ENCODE measurements around the gene TNFRSF25. TPM values are rescaled to one million over a fixed set of nuclear protein-coding genes. Genes with fewer than 3 reads are reported as not detected.

The TNFRSF25 gene
- total and polyA plus RNA-seq, 10 of the 15 experiments (the other 5 are each of a cell fraction or from before 2014, with no cell fraction given): 0.23 to 8.6 (median 0.46) TPM; not detected in 5

GRCh38 chr1:6484826-6485167, 18.8 kb upstream of the TNFRSF25 start:
- 26% methylated on average over 13 of the region's 13 CpGs for WGBS (ENCODE audit: insufficient coverage, insufficient replicate concordance, low lambda C conversion rate, missing lambda C conversion rate)
- no peak overlapping the region for H3K4me2 ChIP-seq (ENCODE audit: control insufficient read depth, insufficient read depth)
- in situ Hi-C loops (cut with MboI): loop anchor here (25.0 kb wide), 1 partner anchor 728 kb away; no protein-coding TSS in a partner anchor
- H3K4me1 ChIP-seq (ENCODE audit: control insufficient read depth, insufficient read depth, low read length): no peaks in the 10 kb centered on the region
- ChIA-PET SMC1A (ENCODE audit: uncharacterized antibody, unreplicated experiment) (no interaction called here), CTCF (no interaction called here), POLR2A (no interaction called here), RAD21 (ENCODE audit: unreplicated experiment) (no interaction called here)
- H3K9ac ChIP-seq (ENCODE audit: control insufficient read depth, insufficient read depth, low read length): no peak overlapping the region
- no peak for FAIRE-seq
- no peak for DNase-seq (ENCODE audit: low read depth, low spot score)
- TF ChIP-seq USF2 (IDR thresholded peaks at IDR 0.05; ENCODE audit: borderline replicate concordance, low read depth, low read length) (no peak), EED (IDR thresholded peaks at IDR 0.05; ENCODE audit: low read depth) (no peak), ESRRA (IDR thresholded peaks at IDR 0.05; ENCODE audit: low read length) (no peak), KAT2A (conservative IDR thresholded peaks at IDR 0.05; ENCODE audit: control insufficient read depth, low read depth, low read length) (no peak), MYB (IDR thresholded peaks at IDR 0.05; ENCODE audit: borderline replicate concordance, low read depth, low read length) (no peak), IRF3 (IDR thresholded peaks at IDR 0.05) (no peak), JUNB (IDR thresholded peaks at IDR 0.05) (no peak), HDAC2 (IDR thresholded peaks at IDR 0.05) (no peak)
- TF ChIP-seq, protein P1, sequence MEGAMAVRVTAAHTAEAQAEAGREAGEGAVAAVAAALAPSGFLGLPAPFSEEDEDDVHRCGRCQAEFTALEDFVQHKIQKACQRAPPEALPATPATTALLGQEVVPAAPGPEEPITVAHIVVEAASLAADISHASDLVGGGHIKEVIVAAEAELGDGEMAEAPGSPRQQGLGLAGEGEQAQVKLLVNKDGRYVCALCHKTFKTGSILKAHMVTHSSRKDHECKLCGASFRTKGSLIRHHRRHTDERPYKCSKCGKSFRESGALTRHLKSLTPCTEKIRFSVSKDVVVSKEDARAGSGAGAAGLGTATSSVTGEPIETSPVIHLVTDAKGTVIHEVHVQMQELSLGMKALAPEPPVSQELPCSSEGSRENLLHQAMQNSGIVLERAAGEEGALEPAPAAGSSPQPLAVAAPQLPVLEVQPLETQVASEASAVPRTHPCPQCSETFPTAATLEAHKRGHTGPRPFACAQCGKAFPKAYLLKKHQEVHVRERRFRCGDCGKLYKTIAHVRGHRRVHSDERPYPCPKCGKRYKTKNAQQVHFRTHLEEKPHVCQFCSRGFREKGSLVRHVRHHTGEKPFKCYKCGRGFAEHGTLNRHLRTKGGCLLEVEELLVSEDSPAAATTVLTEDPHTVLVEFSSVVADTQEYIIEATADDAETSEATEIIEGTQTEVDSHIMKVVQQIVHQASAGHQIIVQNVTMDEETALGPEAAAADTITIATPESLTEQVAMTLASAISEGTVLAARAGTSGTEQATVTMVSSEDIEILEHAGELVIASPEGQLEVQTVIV (IDR thresholded peaks at IDR 0.05; ENCODE audit: borderline replicate concordance, partially characterized antibody): no peak
- TF ChIP-seq, protein P2, sequence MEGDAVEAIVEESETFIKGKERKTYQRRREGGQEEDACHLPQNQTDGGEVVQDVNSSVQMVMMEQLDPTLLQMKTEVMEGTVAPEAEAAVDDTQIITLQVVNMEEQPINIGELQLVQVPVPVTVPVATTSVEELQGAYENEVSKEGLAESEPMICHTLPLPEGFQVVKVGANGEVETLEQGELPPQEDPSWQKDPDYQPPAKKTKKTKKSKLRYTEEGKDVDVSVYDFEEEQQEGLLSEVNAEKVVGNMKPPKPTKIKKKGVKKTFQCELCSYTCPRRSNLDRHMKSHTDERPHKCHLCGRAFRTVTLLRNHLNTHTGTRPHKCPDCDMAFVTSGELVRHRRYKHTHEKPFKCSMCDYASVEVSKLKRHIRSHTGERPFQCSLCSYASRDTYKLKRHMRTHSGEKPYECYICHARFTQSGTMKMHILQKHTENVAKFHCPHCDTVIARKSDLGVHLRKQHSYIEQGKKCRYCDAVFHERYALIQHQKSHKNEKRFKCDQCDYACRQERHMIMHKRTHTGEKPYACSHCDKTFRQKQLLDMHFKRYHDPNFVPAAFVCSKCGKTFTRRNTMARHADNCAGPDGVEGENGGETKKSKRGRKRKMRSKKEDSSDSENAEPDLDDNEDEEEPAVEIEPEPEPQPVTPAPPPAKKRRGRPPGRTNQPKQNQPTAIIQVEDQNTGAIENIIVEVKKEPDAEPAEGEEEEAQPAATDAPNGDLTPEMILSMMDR (IDR thresholded peaks at IDR 0.05 in 2 of 3, conservative IDR thresholded peaks at IDR 0.05 in 1 of 3; ENCODE audit: control insufficient read depth in 2 of 3, extremely low read depth in 1 of 3, insufficient read depth in 1 of 3, low read depth in 3 of 3, low read length in 3 of 3): no peak
- H3K79me2 ChIP-seq (ENCODE audit: control insufficient read depth, insufficient read depth, low read length): no peaks in the 10 kb centered on the region
- intact Hi-C loops (cut with micrococcal nuclease; ENCODE audit: unreplicated experiment): loop anchor here (2.0 kb wide), 1 partner anchor 162 kb away; no protein-coding TSS in a partner anchor
- no peak overlapping the region for H2AFZ ChIP-seq (ENCODE audit: control insufficient read depth, low read depth, low read length)
- no peak overlapping the region for H3K27ac ChIP-seq (ENCODE audit: control insufficient read depth, insufficient read depth)
- H3K27me3 ChIP-seq (replicated peaks in 1 of 2; ENCODE audit: control insufficient read depth in 2 of 2, insufficient read depth in 2 of 2, low read length in 1 of 2): peaks cover 2 to 3% of the 10 kb centered on the region in 2 experiments; a peak in 3 of 4 replicates
- peaks cover 2% of the 10 kb centered on the region; the same call in 1 of the 2 replicates for H4K20me1 ChIP-seq (ENCODE audit: control insufficient read depth, insufficient read depth)
- no peaks in the 10 kb centered on the region for H3K36me3 ChIP-seq (ENCODE audit: control insufficient read depth in 2 of 2, insufficient read depth in 2 of 2, low read length in 1 of 2)
- ATAC-seq: no peak
- no TSS peak for BruUV-seq (replicated peaks)
- H3K9me3 ChIP-seq (replicated peaks; ENCODE audit: control insufficient read depth, insufficient read depth, low read length): no peaks in the 10 kb centered on the region
- no peak overlapping the region for H3K4me3 ChIP-seq
